Upper lobe of left lung (tissue), 6 donors: ENCODE data around the gene FAM13A. TPM values are rescaled to one million over a fixed set of nuclear protein-coding genes. Genes with fewer than 3 reads are reported as not detected.

ENCODE experiments used
- ATAC-seq, 2 donors: fragments of 200-7000 bp; cut with Tn5 transposase; one replicate each; pipeline ENCODE4 v1.9.1; 2022; ENCODE audit warnings: mild to moderate bottlenecking in 2 of 2, moderate library complexity in 2 of 2; ENCODE audit not compliant: low FRiP score in 2 of 2
- DNase-seq, 2 donors: peaks; one replicate each; pipeline ENCODE4 v3.0.0-alpha.2; 2019 to 2020
- H3K27ac ChIP-seq, 4 donors: fragments of 200-600 bp; sonication (generic); one replicate each; pipeline ENCODE4 v1.5.1; 2016 to 2019
- H3K27me3 ChIP-seq, 4 donors: fragments of 200-600 bp; sonication (generic); one replicate each; pipeline ENCODE4 v1.5.1; 2017 to 2019
- H3K36me3 ChIP-seq, 4 donors: fragments of 200-600 bp; sonication (generic); one replicate each; pipeline ENCODE4 v1.5.1; 2016 to 2019
- H3K4me1 ChIP-seq, 4 donors: fragments of 200-600 bp; sonication (generic); one replicate each; pipeline ENCODE4 v1.5.1; 2018 to 2019
- H3K4me3 ChIP-seq, 4 donors: fragments of 200-600 bp; sonication (generic); one replicate each; pipeline ENCODE4 v1.5.1; 2017 to 2019; ENCODE audit warnings: mild to moderate bottlenecking in 2 of 4, moderate library complexity in 1 of 4
- H3K9me3 ChIP-seq, 4 donors: fragments of 200-600 bp; sonication (generic); one replicate each; pipeline ENCODE4 v1.5.1; 2018 to 2019
- EP300 ChIP-seq, 4 donors: sonication (generic); formaldehyde crosslinking; IDR thresholded peaks; one replicate each; pipeline ENCODE4 v1.5.1; 2017; ENCODE audit warnings: antibody characterized with exemption in 4 of 4, control low read depth in 2 of 4
- POLR2A ChIP-seq, 4 donors: fragments of 450-650 bp; IDR thresholded peaks; one replicate each; pipeline ENCODE4 v1.5.1; 2016 to 2017; ENCODE audit warnings: antibody characterized with exemption in 4 of 4, mild to moderate bottlenecking in 2 of 4
- POLR2AphosphoS5 ChIP-seq, 2 donors: sonication (generic); formaldehyde crosslinking; IDR thresholded peaks; one replicate each; pipeline ENCODE4 v1.5.1; 2017; ENCODE audit warnings: antibody characterized with exemption in 2 of 2
- WGBS, 2 donors: methylation state at CpG; one replicate each; pipeline ENCODE4 v1.1.5; 2017 to 2018; 5-methylcytosine and 5-hydroxymethylcytosine counted together
- total RNA-seq, 6 donors: library from RNA; depleted of rRNA in 4 of 6; stranded (reverse); fragments of >200 nt in 4 of 6; gene quantifications; one replicate each; pipeline versions ENCODE4 v1.1.0 to v1.2.1, GENCODE V29; 2016 to 2021
- TF ChIP-seq, protein P1 (sequence below), 6 experiments: fragments of 450-650 bp in 4 of 6; fragments of 200-600 bp in 2 of 6; sonication (generic) in 2 of 6; IDR thresholded peaks; one replicate each; pipeline ENCODE4 v1.5.1; 2016 to 2019; ENCODE audit warnings: antibody characterized with exemption in 6 of 6
- donor health status: DM: no; HTN: no; CAD: no; lungs with moderate emphysema.
- donor health status: DM: no; HTN: yes; CAD: no; lungs with severe emphysema.

The FAM13A gene
- total RNA-seq, 6 donors from 2014 or later: 15.8 to 173 (median 34.1) TPM

DNA sequence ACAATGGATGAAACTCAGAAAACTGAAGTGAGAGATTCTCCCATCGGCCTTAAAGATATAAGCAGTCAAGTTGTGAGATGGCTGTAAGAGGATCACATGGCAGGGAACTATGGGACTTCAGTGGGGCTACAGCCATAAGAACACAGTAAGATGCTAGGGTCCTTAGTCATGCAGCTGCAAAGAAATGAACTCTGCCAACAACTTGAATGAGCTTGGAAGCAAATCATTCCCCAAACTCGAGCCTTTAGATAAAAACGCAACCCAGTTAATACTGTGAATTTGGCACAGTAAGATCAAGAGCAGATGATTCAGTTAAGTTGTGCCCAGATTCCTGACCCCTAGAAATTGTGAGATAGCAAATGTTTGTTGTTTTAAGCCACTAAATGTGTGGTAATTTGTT, 117.3 kb downstream of the FAM13A start:
- TF ChIP-seq POLR2AphosphoS5 (IDR thresholded peaks at IDR 0.05) (no peak), EP300 (IDR thresholded peaks at IDR 0.05) (no peak), POLR2A (IDR thresholded peaks at IDR 0.05) (no peak)
- TF ChIP-seq, protein P1, sequence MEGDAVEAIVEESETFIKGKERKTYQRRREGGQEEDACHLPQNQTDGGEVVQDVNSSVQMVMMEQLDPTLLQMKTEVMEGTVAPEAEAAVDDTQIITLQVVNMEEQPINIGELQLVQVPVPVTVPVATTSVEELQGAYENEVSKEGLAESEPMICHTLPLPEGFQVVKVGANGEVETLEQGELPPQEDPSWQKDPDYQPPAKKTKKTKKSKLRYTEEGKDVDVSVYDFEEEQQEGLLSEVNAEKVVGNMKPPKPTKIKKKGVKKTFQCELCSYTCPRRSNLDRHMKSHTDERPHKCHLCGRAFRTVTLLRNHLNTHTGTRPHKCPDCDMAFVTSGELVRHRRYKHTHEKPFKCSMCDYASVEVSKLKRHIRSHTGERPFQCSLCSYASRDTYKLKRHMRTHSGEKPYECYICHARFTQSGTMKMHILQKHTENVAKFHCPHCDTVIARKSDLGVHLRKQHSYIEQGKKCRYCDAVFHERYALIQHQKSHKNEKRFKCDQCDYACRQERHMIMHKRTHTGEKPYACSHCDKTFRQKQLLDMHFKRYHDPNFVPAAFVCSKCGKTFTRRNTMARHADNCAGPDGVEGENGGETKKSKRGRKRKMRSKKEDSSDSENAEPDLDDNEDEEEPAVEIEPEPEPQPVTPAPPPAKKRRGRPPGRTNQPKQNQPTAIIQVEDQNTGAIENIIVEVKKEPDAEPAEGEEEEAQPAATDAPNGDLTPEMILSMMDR (IDR thresholded peaks at IDR 0.05): no peak
- DNase-seq (no peak), ATAC-seq (no peak)
- WGBS, 2 donors: 82 to 96% methylated on average over 3 of the region's 3 CpGs
- H3K27ac ChIP-seq: no peak overlapping the region
- H3K27me3 ChIP-seq: no peaks in the 10 kb centered on the region
- H3K9me3 ChIP-seq: no peaks in the 10 kb centered on the region
- no peak overlapping the region for H3K4me3 ChIP-seq
- H3K4me1 ChIP-seq: no peaks in the 10 kb centered on the region
- H3K36me3 ChIP-seq: no peaks in the 10 kb centered on the region

DNA sequence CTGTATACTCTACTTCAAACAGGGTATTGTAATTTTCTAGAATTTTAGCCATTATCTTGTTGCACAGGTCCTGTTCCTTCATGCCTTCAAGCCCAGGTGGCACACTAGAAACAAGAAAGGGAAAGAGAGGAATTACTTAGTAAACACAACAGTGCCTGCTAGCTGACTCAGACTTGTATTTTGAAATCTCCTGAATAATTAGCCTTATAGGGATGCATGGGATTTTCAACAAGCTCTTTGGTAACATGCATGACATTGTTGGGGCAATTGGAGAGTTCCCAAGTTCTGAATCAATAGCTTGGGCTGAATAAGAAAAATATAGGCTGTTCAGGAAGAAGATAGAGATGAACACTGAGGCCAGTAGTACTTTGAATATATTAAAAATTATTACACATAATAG, 118.8 kb downstream of the FAM13A start:
- ATAC-seq (no peak), DNase-seq (no peak)
- no peak overlapping the region for H3K27ac ChIP-seq
- H3K9me3 ChIP-seq: no peaks in the 10 kb centered on the region
- H3K4me3 ChIP-seq: no peak overlapping the region
- H3K4me1 ChIP-seq: no peaks in the 10 kb centered on the region
- no peaks in the 10 kb centered on the region for H3K36me3 ChIP-seq
- H3K27me3 ChIP-seq: no peaks in the 10 kb centered on the region
- TF ChIP-seq POLR2A (IDR thresholded peaks at IDR 0.05) (no peak), POLR2AphosphoS5 (IDR thresholded peaks at IDR 0.05) (no peak), EP300 (IDR thresholded peaks at IDR 0.05) (no peak)
- TF ChIP-seq, protein P1 (IDR thresholded peaks at IDR 0.05): no peak

DNA sequence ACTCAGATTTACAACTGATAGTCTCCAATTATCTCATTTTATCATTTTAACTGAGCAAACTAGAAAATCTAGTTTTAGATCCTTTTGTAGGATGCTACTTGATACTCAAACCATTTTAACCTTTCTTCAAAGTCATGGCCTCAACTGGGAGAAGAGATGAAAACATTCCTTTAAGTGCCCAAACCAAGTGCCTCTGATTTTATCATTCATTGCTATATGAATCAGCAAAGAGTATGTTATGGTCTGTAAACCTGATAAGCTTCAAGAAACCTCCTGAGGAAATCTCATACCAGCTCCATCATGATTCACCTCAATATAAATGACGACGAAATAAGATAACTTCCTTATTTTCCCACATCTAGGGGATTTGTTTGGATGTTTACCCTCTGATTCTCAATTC, 119.9 kb downstream of the FAM13A start:
- Histone ChIP-seq H3K4me3 (no peak overlapping the region), H3K27ac (no peak overlapping the region), H3K4me1 (no peaks in the 10 kb centered on the region), H3K27me3 (no peaks in the 10 kb centered on the region), H3K9me3 (no peaks in the 10 kb centered on the region), H3K36me3 (no peaks in the 10 kb centered on the region)
- no peak for ATAC-seq
- no peak for DNase-seq
- WGBS, 2 donors: 86 to 91% methylated on average over 2 of the region's 2 CpGs
- TF ChIP-seq EP300 (IDR thresholded peaks at IDR 0.05) (no peak), POLR2A (IDR thresholded peaks at IDR 0.05) (no peak), POLR2AphosphoS5 (IDR thresholded peaks at IDR 0.05) (no peak)

DNA sequence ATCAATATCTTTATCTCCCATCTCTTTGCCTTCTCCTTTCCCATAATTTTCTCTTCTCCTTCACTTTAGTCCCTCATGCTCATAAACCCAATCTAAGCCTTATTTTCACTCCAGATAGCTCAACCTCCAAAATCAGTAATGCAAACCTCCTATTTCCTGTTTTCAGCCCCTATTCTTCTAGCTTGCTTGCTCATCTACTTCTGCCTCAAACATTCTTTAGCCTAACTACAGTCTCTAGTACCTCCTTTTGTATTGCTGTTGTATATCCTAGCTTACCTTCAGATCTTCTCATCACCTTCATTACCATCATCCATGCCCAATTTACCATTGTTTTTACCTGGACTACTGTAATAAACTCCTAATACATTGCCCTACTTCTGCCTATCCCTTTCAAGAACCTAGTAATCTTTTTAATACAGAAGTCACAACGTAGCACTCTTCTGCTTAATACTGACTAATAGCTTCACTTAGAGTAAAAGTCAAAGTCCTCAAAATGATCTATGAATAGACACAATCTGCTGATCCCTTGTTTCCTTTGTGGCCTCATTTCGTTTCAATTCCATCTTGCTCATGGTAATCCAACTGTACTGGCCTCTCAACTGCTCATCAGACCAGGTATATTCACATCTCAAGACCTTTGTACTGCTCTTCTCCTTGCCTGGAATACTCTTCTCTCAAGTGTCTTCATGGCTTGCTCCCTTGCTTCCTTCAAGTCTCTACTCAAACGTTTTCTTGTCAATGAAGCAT, 123.4 kb downstream of the FAM13A start:
- no peak for TF ChIP-seq EP300 (IDR thresholded peaks at IDR 0.05)
- TF ChIP-seq POLR2A (IDR thresholded peaks at IDR 0.05): no peak
- TF ChIP-seq POLR2AphosphoS5 (IDR thresholded peaks at IDR 0.05): no peak
- TF ChIP-seq, protein P1 (IDR thresholded peaks at IDR 0.05): no peak
- no peaks in the 10 kb centered on the region for H3K36me3 ChIP-seq

DNA sequence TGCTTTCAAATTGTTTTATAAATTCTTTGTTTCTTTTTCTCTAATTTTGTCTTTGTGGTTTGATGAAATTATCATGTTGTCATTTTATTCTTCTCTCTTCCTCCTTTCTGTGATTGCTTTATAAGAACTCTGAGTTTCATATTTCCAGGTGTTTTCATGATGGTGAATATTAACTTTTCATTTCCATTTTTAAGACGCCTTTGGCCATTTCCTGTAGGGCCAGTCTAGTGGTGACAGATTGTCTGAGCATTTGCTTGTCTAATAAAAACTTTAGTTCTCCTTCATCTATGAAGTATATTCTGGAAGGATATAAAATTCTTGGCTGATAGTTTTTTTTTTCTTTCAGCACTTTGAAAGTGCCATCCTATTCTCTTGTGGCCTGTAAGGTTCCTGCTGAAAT, 128.1 kb downstream of the FAM13A start:
- 62 to 63% methylated on average over 1 of the region's 1 CpG for WGBS, 2 donors

More for the DNA sequence above, 123.4 kb downstream of the FAM13A start:
- H3K9me3 ChIP-seq: no peaks in the 10 kb centered on the region
- no peak for ATAC-seq
- no peaks in the 10 kb centered on the region for H3K27me3 ChIP-seq
- H3K27ac ChIP-seq: no peak overlapping the region
- no peak overlapping the region for H3K4me3 ChIP-seq
- WGBS, 2 donors: 79 to 81% methylated on average over 3 of the region's 3 CpGs
- DNase-seq: no peak
- no peaks in the 10 kb centered on the region for H3K4me1 ChIP-seq

More for the DNA sequence above, 128.1 kb downstream of the FAM13A start:
- H3K27ac ChIP-seq: no peak overlapping the region
- ATAC-seq (no peak), DNase-seq (no peak)
- TF ChIP-seq, protein P1 (IDR thresholded peaks at IDR 0.05): no peak
- TF ChIP-seq EP300 (IDR thresholded peaks at IDR 0.05) (no peak), POLR2AphosphoS5 (IDR thresholded peaks at IDR 0.05) (no peak), POLR2A (IDR thresholded peaks at IDR 0.05) (no peak)
- H3K4me1 ChIP-seq: no peaks in the 10 kb centered on the region
- no peaks in the 10 kb centered on the region for H3K9me3 ChIP-seq
- no peak overlapping the region for H3K4me3 ChIP-seq
- H3K36me3 ChIP-seq: no peaks in the 10 kb centered on the region
- H3K27me3 ChIP-seq: no peaks in the 10 kb centered on the region
